Measurements from ENCODE around the gene POLR1D. TPM values are rescaled to one million over a fixed set of nuclear protein-coding genes. Genes with fewer than 3 reads are reported as not detected.

The POLR1D gene
- total RNA-seq, 1 donor from 2014 or later = 85.1 TPM

DNA sequence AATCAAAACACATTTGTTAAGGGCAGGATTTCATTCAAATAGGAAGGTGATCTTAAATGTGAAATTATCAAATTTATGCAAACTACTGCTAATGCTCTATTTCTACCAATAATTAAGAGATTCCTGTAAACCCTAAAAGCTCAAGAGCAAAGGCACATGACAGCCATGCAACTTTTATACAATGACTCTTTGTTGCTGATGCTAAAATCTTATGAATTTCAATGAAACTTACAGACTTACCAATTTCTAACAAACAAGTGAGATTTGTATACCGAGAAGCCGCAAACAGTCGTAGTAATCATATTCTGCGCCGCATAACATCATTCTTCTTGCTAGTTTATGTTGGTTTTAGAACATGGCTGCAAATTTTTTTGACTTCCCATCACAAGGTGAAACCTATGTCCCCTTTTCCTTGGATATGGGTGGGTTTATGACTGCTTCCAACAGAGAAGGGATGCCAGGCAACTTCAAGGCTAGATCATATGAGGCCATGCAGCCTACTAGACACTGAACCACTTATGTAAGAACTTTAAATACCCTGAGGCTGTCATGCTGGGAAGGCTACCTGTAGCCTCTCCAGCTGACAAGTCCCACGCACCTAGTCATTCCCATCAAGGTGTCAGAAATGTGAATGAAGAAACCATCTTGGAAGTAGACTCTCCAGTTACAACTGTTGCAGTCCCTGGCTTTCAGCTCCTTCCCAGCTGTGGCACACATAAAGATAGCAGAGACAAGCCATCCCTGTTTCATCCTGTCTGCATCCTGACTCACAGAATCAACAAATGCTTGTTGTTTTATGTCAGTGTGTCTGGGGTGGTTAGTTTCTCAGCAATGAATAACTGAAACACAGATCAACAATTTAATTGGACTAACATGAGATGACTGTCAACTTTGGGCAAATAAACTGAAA is 43.3 kb upstream of the POLR1D start:
- Mint-ChIP-seq H3K9me3 (ENCODE audit: unreplicated experiment) (no peaks in the 10 kb centered on the region), H3K27me3 (ENCODE audit: unreplicated experiment) (no peaks in the 10 kb centered on the region), H3K27ac (ENCODE audit: unreplicated experiment) (no peak overlapping the region), H3K4me3 (ENCODE audit: unreplicated experiment) (no peak overlapping the region), H3K36me3 (ENCODE audit: unreplicated experiment) (no peaks in the 10 kb centered on the region), H3K4me1 (ENCODE audit: low read depth, unreplicated experiment) (no peaks in the 10 kb centered on the region)
- TF ChIP-seq, protein P1, sequence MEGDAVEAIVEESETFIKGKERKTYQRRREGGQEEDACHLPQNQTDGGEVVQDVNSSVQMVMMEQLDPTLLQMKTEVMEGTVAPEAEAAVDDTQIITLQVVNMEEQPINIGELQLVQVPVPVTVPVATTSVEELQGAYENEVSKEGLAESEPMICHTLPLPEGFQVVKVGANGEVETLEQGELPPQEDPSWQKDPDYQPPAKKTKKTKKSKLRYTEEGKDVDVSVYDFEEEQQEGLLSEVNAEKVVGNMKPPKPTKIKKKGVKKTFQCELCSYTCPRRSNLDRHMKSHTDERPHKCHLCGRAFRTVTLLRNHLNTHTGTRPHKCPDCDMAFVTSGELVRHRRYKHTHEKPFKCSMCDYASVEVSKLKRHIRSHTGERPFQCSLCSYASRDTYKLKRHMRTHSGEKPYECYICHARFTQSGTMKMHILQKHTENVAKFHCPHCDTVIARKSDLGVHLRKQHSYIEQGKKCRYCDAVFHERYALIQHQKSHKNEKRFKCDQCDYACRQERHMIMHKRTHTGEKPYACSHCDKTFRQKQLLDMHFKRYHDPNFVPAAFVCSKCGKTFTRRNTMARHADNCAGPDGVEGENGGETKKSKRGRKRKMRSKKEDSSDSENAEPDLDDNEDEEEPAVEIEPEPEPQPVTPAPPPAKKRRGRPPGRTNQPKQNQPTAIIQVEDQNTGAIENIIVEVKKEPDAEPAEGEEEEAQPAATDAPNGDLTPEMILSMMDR (IDR thresholded peaks at IDR 0.05; ENCODE audit: partially characterized antibody, unreplicated experiment) = no peak
- DNase-seq = no peak

DNA sequence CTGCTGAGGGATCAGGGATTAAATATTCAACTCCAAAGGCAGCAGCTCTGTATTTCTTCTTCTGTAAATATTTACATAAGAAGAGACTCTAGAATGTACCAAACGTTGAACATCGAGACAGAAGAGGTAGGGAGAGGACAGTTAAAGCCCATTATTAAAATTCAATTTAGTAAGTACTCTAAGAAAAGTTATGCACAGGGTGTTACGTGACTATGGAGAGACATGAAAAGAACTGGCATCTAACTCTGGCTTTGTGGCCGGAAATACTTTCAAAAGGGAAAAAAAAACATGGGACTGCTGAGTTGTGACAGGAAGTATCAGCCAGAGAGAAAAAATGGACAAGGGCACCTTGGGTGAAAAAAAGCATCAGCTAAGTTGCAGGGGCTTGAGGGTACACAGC is 38.0 kb upstream of the POLR1D start:
- H3K4me1 Mint-ChIP-seq (ENCODE audit: low read depth, unreplicated experiment) = no peaks in the 10 kb centered on the region
- no peaks in the 10 kb centered on the region for H3K27me3 Mint-ChIP-seq (ENCODE audit: unreplicated experiment)
- H3K27ac Mint-ChIP-seq (ENCODE audit: unreplicated experiment) = no peak overlapping the region
- no peaks in the 10 kb centered on the region for H3K36me3 Mint-ChIP-seq (ENCODE audit: unreplicated experiment)
- TF ChIP-seq, protein P1 (IDR thresholded peaks at IDR 0.05; ENCODE audit: partially characterized antibody, unreplicated experiment) = no peak
- H3K9me3 Mint-ChIP-seq (ENCODE audit: unreplicated experiment) = no peaks in the 10 kb centered on the region
- no peak overlapping the region for H3K4me3 Mint-ChIP-seq (ENCODE audit: unreplicated experiment)
- no peak for DNase-seq

DNA sequence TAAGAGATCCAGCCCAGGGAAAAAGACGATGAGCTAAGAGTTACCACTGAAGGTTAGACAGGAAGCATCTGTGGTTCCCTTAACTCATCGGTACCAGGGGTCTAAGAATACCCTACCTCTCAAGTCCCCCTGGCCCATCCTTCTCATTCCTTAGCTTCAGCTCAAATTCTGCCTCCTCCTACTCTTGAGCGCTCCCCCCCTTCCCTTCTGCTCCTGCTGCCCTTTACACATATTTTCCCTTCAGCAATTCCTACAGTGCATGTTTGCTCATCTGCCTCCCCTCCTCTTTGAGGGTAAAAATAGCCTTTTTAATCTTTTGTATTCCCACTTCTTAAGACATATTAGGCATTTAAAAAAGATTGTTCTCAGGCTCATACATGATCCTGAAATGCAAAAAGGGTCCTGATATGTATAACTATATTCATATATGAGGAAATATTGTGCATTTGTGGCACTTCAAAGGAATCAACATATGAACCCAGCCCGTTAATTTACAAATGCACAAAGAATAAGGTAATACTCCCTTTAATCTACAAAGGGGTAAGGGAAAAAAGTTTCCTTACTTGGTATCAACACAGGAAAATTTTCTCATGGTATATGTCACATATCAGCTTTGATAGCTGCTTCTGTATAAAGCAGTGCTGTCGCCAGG is 34.5 kb upstream of the POLR1D start:
- DNase-seq = no peak
- Mint-ChIP-seq H3K4me3 (ENCODE audit: unreplicated experiment) (no peak overlapping the region), H3K9me3 (ENCODE audit: unreplicated experiment) (no peaks in the 10 kb centered on the region), H3K36me3 (ENCODE audit: unreplicated experiment) (no peaks in the 10 kb centered on the region), H3K27ac (ENCODE audit: unreplicated experiment) (no peak overlapping the region), H3K27me3 (ENCODE audit: unreplicated experiment) (no peaks in the 10 kb centered on the region), H3K4me1 (ENCODE audit: low read depth, unreplicated experiment) (no peaks in the 10 kb centered on the region)
- TF ChIP-seq, protein P1 (IDR thresholded peaks at IDR 0.05; ENCODE audit: partially characterized antibody, unreplicated experiment) = no peak

DNA sequence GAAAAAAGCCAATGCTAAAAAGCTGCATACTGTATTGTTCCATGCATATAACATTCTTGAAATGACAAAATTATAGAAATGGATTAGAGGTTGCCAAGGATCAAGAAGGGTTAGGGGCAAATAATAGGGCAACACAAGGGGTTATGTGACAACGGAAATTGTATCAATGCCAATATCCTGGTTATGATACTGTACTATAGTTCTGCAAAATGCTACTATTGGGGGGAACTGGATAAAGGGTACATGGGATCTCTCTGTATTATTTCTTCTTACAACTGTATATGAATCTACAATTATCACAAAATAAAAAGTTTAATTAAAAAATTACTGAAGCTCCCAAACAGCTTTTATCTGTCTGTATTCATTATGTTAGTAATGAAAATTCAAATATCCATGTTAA is 33.3 kb upstream of the POLR1D start:
- Mint-ChIP-seq H3K4me1 (ENCODE audit: low read depth, unreplicated experiment) (no peaks in the 10 kb centered on the region), H3K9me3 (ENCODE audit: unreplicated experiment) (no peaks in the 10 kb centered on the region), H3K27me3 (ENCODE audit: unreplicated experiment) (no peaks in the 10 kb centered on the region), H3K27ac (ENCODE audit: unreplicated experiment) (no peak overlapping the region), H3K4me3 (ENCODE audit: unreplicated experiment) (no peak overlapping the region), H3K36me3 (ENCODE audit: unreplicated experiment) (no peaks in the 10 kb centered on the region)
- DNase-seq = no peak
- TF ChIP-seq, protein P1 (IDR thresholded peaks at IDR 0.05; ENCODE audit: partially characterized antibody, unreplicated experiment) = no peak

DNA sequence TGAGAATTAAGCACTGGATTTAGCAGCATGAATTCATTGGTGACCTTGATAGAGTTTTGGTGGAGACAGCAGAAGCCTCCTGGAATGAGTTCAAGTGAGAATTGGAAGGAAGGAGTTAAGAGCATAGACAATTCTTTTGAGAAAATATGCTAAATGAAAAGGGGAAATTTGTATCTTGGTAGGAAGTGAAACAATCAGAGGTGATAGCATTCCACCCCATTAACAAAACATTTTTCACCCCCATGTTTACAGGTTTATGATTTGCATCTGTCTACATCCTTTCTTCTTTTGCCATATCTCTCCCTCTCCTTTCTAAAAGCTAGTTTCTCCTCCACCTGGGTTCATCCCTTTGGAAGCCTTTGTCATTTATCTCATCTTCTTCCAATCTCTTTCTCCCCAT is 28.8 kb upstream of the POLR1D start:
- no peak overlapping the region for H3K4me3 Mint-ChIP-seq (ENCODE audit: unreplicated experiment)
- DNase-seq = no peak
- no peaks in the 10 kb centered on the region for H3K9me3 Mint-ChIP-seq (ENCODE audit: unreplicated experiment)
- no peaks in the 10 kb centered on the region for H3K27me3 Mint-ChIP-seq (ENCODE audit: unreplicated experiment)
- H3K27ac Mint-ChIP-seq (ENCODE audit: unreplicated experiment) = no peak overlapping the region
- H3K36me3 Mint-ChIP-seq (ENCODE audit: unreplicated experiment) = no peaks in the 10 kb centered on the region
- no peaks in the 10 kb centered on the region for H3K4me1 Mint-ChIP-seq (ENCODE audit: low read depth, unreplicated experiment)
- TF ChIP-seq, protein P1 (IDR thresholded peaks at IDR 0.05; ENCODE audit: partially characterized antibody, unreplicated experiment) = no peak
